ENCODE measurements around the gene PCNX1.

DNA sequence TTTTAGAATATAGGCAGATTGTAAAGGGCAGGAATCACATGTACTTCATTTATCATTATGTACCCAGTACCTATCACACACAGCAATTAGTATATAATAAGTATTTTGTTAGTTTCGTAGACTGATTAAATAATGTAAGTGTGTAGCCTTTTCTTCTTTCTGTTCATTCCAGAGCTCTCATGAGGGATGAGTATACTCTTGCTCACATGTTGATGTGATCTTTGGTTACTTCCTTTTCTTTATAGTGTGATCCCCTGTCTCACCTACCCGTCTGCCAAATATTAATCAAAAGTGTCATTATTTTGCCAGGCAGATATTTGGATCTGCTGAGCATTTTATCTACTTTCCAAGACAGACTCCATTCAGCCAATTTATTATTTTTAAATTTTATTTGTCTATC is 156.1 kb downstream of the PCNX1 start:
- TF ChIP-seq SMC3 (IDR thresholded peaks at IDR 0.05; ENCODE audit: low read depth, low read length), result no peak
- TF ChIP-seq POLR2A (IDR thresholded peaks at IDR 0.05; ENCODE audit: low read depth, low read length), result no peak
- TF ChIP-seq, protein P1, sequence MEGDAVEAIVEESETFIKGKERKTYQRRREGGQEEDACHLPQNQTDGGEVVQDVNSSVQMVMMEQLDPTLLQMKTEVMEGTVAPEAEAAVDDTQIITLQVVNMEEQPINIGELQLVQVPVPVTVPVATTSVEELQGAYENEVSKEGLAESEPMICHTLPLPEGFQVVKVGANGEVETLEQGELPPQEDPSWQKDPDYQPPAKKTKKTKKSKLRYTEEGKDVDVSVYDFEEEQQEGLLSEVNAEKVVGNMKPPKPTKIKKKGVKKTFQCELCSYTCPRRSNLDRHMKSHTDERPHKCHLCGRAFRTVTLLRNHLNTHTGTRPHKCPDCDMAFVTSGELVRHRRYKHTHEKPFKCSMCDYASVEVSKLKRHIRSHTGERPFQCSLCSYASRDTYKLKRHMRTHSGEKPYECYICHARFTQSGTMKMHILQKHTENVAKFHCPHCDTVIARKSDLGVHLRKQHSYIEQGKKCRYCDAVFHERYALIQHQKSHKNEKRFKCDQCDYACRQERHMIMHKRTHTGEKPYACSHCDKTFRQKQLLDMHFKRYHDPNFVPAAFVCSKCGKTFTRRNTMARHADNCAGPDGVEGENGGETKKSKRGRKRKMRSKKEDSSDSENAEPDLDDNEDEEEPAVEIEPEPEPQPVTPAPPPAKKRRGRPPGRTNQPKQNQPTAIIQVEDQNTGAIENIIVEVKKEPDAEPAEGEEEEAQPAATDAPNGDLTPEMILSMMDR (conservative IDR thresholded peaks at IDR 0.05; ENCODE audit: low read depth, low read length), result no peak
- no peak for TF ChIP-seq RFX5 (IDR thresholded peaks at IDR 0.05; ENCODE audit: low read depth, low read length)
- TF ChIP-seq CHD1 (IDR thresholded peaks at IDR 0.05; ENCODE audit: low read depth, low read length), result no peak
- TF ChIP-seq MXI1 (IDR thresholded peaks at IDR 0.05; ENCODE audit: borderline replicate concordance, low read depth, low read length), result no peak
- TF ChIP-seq MAFK (IDR thresholded peaks at IDR 0.05; ENCODE audit: low read depth, low read length), result no peak
- no peak for TF ChIP-seq RAD21 (IDR thresholded peaks at IDR 0.05; ENCODE audit: low read length)
- no peak for TF ChIP-seq NFE2L2 (IDR thresholded peaks at IDR 0.05; ENCODE audit: low read depth, low read length)
- TF ChIP-seq, protein P2, sequence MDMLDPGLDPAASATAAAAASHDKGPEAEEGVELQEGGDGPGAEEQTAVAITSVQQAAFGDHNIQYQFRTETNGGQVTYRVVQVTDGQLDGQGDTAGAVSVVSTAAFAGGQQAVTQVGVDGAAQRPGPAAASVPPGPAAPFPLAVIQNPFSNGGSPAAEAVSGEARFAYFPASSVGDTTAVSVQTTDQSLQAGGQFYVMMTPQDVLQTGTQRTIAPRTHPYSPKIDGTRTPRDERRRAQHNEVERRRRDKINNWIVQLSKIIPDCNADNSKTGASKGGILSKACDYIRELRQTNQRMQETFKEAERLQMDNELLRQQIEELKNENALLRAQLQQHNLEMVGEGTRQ (IDR thresholded peaks at IDR 0.05; ENCODE audit: low read depth, low read length), result no peak
